ENCODE results near the gene C17orf67.
A peak's percentile ranks its signal among the peaks of the same experiment; 100 is the strongest.

The C17orf67 gene

DNA sequence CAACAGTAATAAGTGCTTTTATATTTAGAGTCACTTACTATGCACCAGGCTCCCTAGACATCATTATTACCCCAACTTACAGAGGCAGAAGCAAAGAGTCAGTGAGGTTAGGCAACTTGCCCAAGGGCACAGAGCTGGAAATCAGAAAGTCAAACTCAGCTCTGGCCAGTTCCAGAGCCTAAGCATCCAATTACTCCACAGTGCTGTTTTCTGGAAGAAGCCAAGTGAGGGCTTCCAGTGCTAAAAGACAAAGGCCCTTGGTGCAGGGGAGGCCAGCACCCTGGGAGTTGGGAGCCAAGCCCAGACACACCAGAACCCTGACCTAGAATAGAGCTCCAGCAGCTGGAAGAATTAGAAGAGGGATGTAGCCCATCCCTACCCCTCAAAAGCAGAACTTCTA, 40.2 kb downstream of the C17orf67 start:
- Mint-ChIP-seq H3K27me3 (ENCODE audit: low read depth) (peaks cover 44% of the 10 kb centered on the region), H3K9me3 (peaks cover 6% of the 10 kb centered on the region), H3K4me1 (peaks cover 3% of the 10 kb centered on the region), H3K36me3 (ENCODE audit: low read depth) (peaks cover 5% of the 10 kb centered on the region), H3K27ac (no peak overlapping the region), H3K4me3 (no peak overlapping the region)
- no peak for TF ChIP-seq CTCF (IDR thresholded peaks at IDR 0.05; ENCODE audit: unreplicated experiment in 3 of 3)

DNA sequence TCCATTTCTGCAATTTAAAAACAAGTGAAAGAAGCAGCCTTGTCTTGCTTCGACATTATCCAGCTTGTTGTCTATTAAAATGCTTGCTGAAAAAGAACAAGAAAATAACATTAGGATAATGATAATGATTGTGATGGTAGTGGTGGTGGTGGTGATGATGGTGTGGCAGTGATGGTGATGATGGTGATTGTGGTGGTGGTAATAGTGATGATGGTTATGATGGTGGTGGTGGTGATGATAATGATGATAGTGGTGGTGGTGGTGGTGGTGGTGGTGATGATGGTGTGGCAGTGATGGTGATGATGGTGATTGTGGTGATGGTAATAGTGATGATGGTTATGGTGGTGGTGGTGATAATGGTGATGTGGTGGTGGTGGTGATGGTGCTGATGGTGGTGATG, 41.5 kb downstream of the C17orf67 start:
- H3K4me3 Mint-ChIP-seq = peak overlapping the region in 1 of 3 experiments; percentile 14
- H3K9me3 Mint-ChIP-seq = peaks cover 6% of the 10 kb centered on the region
- TF ChIP-seq CTCF (IDR thresholded peaks at IDR 0.05; ENCODE audit: unreplicated experiment in 3 of 3) = no peak
- H3K27ac Mint-ChIP-seq = no peak overlapping the region
- H3K36me3 Mint-ChIP-seq (ENCODE audit: low read depth) = peaks cover 5% of the 10 kb centered on the region
- peaks cover 32% of the 10 kb centered on the region for H3K27me3 Mint-ChIP-seq (ENCODE audit: low read depth)
- H3K4me1 Mint-ChIP-seq = peaks cover 3% of the 10 kb centered on the region

DNA sequence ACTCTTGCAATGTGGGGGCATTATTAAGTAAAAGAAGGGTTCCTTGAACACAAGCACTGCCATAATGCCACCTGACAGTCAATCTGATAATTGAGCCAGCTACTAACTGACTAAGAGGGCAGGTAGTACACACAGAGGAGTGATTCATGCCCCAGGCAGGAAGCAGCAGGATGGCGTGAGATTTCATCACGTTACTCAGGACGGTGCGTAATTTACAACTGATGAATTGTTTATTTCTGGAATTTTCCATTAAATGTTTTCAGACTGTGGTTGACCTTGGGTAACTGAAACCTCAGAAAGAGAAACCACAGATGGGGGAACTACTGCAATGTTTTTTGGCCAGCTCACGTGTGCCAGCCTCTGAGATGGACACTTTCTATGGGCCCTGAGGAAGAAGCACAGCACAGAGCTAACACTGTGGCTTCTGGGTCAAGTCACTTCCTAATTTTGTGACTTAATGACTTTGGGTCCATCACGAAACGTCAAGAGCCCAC, 46.7 kb downstream of the C17orf67 start:
- H3K4me1 Mint-ChIP-seq = peaks cover 6% of the 10 kb centered on the region
- H3K27me3 Mint-ChIP-seq (ENCODE audit: low read depth) = peaks cover 28% of the 10 kb centered on the region
- no peak overlapping the region for H3K4me3 Mint-ChIP-seq
- no peak overlapping the region for H3K27ac Mint-ChIP-seq
- no peak for TF ChIP-seq CTCF (IDR thresholded peaks at IDR 0.05; ENCODE audit: unreplicated experiment in 3 of 3)
- peaks cover 5% of the 10 kb centered on the region for H3K9me3 Mint-ChIP-seq
- peaks cover under 1% of the 10 kb centered on the region for H3K36me3 Mint-ChIP-seq (ENCODE audit: low read depth)

GRCh38 chr17:56785997-56786680, 47.6 kb downstream of the C17orf67 start:
- Mint-ChIP-seq H3K9me3 (peaks cover 3% of the 10 kb centered on the region), H3K4me3 (no peak overlapping the region), H3K36me3 (ENCODE audit: low read depth) (no peaks in the 10 kb centered on the region)

DNA sequence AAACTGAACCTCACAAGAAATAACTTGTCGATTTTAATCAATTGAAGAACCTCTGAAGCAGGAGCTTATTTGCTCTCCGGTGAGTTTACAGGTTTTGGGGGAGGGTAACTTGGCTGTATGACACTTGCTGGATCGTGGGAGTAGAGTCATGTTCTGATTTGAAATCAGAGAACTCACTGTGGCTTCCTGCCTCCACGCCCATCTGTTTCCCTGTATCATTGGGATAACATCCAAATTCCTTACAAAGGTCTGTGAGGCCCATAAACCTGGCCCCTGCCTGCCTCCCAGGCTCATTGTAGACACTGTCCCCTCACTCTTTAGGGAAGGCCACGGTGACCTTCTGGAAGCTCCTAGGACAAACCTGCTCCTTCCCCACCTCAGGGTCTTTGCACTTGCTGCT, 48.3 kb downstream of the C17orf67 start:
- Mint-ChIP-seq H3K4me1 (peaks cover 5% of the 10 kb centered on the region), H3K9me3 (peaks cover 3% of the 10 kb centered on the region)

More at GRCh38 chr17:56785997-56786680, 47.6 kb downstream of the C17orf67 start:
- Mint-ChIP-seq H3K4me1 (peaks cover 5% of the 10 kb centered on the region), H3K27ac (no peak overlapping the region), H3K27me3 (ENCODE audit: low read depth) (peaks cover 36% of the 10 kb centered on the region)
- TF ChIP-seq CTCF (IDR thresholded peaks at IDR 0.05; ENCODE audit: unreplicated experiment in 3 of 3) = no peak

More for the DNA sequence above, 48.3 kb downstream of the C17orf67 start:
- TF ChIP-seq CTCF (IDR thresholded peaks at IDR 0.05; ENCODE audit: unreplicated experiment in 3 of 3) = no peak
- Mint-ChIP-seq H3K27ac (no peak overlapping the region), H3K36me3 (ENCODE audit: low read depth) (no peaks in the 10 kb centered on the region), H3K27me3 (ENCODE audit: low read depth) (peaks cover 38% of the 10 kb centered on the region), H3K4me3 (no peak overlapping the region)
